ENCODE measurements around the gene CFAP300.

CFAP300 gene

DNA sequence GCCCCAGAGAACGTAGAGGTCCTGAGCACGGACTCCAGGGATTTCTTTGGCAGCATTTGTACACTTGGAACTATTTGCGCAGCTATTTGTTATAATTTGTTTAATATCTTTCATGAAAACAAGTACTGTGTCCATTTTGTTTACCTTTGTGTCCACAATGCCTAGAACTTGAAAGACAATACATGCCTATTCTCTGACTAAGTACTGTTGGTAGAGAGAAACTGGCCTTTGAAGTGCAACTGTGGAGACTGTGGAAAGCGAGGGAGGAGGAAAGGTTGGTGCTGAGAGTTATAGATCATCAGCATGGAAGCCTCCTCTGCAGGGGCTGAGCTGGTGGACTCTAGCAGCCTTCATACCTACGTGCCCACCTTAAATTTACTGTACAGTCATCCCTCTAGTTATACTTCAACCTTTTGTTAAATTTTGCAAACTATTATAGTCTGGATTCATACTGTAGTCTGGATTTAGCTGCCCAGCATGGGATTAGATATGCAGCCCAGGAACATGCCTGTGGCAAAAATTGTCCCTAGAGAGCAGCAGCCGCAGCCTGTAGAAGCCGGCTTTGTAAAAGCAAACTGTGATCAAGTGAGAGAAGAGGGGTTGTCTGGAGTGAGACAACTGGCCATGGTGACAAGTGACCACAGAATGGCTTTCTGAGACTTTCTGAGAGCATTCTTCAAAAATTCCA lies 38.8 kb downstream of the CFAP300 start:
- Histone ChIP-seq H3K9ac (no peak overlapping the region), H3K79me2 (no peaks in the 10 kb centered on the region), H3K36me3 (ENCODE audit: control insufficient read depth, insufficient read depth, low read length) (no peaks in the 10 kb centered on the region), H3K9me3 (ENCODE audit: control insufficient read depth, low read length) (no peaks in the 10 kb centered on the region), H2AFZ (no peak overlapping the region), H3K4me3 (ENCODE audit: low read depth, low read length) (no peak overlapping the region), H3K4me1 (no peaks in the 10 kb centered on the region), H3K27ac (no peak overlapping the region), H3K4me2 (ENCODE audit: low read length) (no peak overlapping the region), H3K27me3 (ENCODE audit: control insufficient read depth, insufficient read depth, low read length) (no peaks in the 10 kb centered on the region)
- TF ChIP-seq, protein P1, sequence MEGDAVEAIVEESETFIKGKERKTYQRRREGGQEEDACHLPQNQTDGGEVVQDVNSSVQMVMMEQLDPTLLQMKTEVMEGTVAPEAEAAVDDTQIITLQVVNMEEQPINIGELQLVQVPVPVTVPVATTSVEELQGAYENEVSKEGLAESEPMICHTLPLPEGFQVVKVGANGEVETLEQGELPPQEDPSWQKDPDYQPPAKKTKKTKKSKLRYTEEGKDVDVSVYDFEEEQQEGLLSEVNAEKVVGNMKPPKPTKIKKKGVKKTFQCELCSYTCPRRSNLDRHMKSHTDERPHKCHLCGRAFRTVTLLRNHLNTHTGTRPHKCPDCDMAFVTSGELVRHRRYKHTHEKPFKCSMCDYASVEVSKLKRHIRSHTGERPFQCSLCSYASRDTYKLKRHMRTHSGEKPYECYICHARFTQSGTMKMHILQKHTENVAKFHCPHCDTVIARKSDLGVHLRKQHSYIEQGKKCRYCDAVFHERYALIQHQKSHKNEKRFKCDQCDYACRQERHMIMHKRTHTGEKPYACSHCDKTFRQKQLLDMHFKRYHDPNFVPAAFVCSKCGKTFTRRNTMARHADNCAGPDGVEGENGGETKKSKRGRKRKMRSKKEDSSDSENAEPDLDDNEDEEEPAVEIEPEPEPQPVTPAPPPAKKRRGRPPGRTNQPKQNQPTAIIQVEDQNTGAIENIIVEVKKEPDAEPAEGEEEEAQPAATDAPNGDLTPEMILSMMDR (IDR thresholded peaks at IDR 0.05), result no peak

- no peak overlapping the region for H3K4me3 ChIP-seq (ENCODE audit: low read depth, low read length)
- TF ChIP-seq, protein P1 (IDR thresholded peaks at IDR 0.05), result no peak
- H3K9me3 ChIP-seq (ENCODE audit: control insufficient read depth, low read length), result no peaks in the 10 kb centered on the region
- no peak overlapping the region for H2AFZ ChIP-seq
- no peak overlapping the region for H3K4me2 ChIP-seq (ENCODE audit: low read length)
- H3K4me1 ChIP-seq, result no peaks in the 10 kb centered on the region
- H3K27ac ChIP-seq, result no peak overlapping the region
- H3K36me3 ChIP-seq (ENCODE audit: control insufficient read depth, insufficient read depth, low read length), result no peaks in the 10 kb centered on the region
- no peak overlapping the region for H3K9ac ChIP-seq
- no peaks in the 10 kb centered on the region for H3K27me3 ChIP-seq (ENCODE audit: control insufficient read depth, insufficient read depth, low read length)
- H3K79me2 ChIP-seq, result no peaks in the 10 kb centered on the region
These were observed 49.9 kb downstream of the CFAP300 start for GRCh38 chr11:102097186-102097585.

GRCh38 chr11:102099755-102100154 lies 52.5 kb downstream of the CFAP300 start:
- TF ChIP-seq, protein P1 (IDR thresholded peaks at IDR 0.05), result no peak
- no peak overlapping the region for H3K4me3 ChIP-seq (ENCODE audit: low read depth, low read length)
- no peak overlapping the region for H3K9ac ChIP-seq
- H3K9me3 ChIP-seq (ENCODE audit: control insufficient read depth, low read length), result no peaks in the 10 kb centered on the region
- H3K4me1 ChIP-seq, result no peaks in the 10 kb centered on the region
- no peaks in the 10 kb centered on the region for H3K36me3 ChIP-seq (ENCODE audit: control insufficient read depth, insufficient read depth, low read length)
- no peaks in the 10 kb centered on the region for H3K79me2 ChIP-seq
- H3K4me2 ChIP-seq (ENCODE audit: low read length), result no peak overlapping the region
- no peak overlapping the region for H3K27ac ChIP-seq
- H3K27me3 ChIP-seq (ENCODE audit: control insufficient read depth, insufficient read depth, low read length), result no peaks in the 10 kb centered on the region
- H2AFZ ChIP-seq, result no peak overlapping the region

DNA sequence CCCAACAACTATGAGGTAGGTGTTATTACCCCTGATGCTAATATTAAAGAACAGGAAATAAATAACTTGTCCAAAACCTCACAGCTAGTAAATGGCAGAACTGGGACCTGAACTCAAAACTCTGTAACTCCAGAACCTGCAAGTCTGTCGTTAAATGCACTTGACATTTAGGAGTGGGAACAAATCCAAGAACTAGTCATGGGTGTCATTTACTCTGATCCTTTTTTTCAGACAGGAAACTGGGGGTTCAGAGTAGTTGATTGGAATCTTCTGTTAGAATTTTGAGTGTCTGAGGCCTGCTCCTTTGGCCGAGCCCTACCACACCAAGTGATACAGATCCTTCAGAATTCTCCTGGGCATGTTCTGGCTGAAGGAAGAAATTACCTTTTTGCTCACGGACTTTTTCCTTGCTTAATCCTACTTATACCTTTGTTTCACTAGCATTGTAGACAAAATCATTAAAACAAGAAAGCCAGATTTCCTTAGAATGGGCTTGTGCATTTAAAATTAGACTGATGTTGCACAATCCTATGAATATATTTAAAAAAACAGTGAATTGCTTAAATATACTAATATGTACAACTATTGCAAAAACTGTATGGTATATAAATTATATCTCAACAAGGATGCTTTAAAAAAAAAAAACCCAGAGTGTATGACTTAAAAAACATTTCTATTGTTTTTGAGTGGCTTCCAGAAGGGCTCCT lies 61.6 kb downstream of the CFAP300 start:
- Histone ChIP-seq H3K36me3 (ENCODE audit: control insufficient read depth, insufficient read depth, low read length) (no peaks in the 10 kb centered on the region), H3K27ac (no peak overlapping the region), H3K9ac (no peak overlapping the region), H3K9me3 (ENCODE audit: control insufficient read depth, low read length) (no peaks in the 10 kb centered on the region), H2AFZ (no peak overlapping the region), H3K27me3 (ENCODE audit: control insufficient read depth, insufficient read depth, low read length) (no peaks in the 10 kb centered on the region), H3K4me1 (no peaks in the 10 kb centered on the region), H3K4me2 (ENCODE audit: low read length) (no peak overlapping the region), H3K79me2 (no peaks in the 10 kb centered on the region), H3K4me3 (ENCODE audit: low read depth, low read length) (no peak overlapping the region)
- TF ChIP-seq, protein P1 (IDR thresholded peaks at IDR 0.05), result no peak

Data from parathyroid adenoma (tissue), 2 donors.